ENCODE measurements around the gene TYK2.
"Not testable (repeated sequence)": the region's sequence is repeated elsewhere in the genome, so short reads cannot be mapped to it uniquely, and the experiment has no call there.

Gene TYK2

DNA sequence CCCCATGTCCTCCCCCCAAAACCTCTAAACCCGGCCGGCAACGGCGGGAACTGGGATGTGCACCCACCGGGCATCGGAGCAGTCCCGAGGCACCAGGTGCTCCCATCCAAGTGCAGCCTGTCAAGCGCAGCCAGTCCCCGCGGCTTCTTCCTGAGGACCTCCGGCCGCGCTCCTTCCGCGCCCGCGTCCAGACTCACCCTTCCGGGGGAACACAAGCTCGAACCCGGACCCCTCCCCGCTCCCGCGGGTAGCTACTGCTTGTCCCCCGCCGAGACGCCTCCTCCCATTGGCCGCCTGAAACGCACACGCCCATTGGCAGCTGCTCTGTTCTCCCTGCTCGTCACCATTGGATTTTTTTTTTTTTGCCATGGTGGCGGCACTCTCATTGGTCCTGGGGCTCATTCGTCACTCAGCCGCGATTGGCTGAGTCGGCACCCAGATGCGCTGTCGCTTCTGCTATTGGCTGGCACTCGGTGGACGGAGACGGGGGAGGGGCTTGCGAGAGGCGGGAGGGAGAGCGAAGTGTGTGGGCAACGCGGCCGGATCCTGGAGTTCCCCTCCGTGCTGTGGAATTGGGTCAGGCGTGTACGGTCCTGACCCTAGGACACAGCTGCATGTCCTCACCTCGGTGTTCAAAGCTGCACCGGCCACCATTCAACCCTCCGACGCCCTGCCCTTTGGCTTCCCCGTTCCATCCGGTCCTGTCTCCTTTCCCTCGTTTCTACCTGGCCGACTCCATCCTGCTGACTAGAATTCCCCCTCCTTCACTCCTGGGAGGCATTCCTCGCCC lies at the start of gene TYK2:
TYK2 (minus strand) TSS at position 260 of the 790 bp plus-strand sequence. CDS start 2,166 bp downstream, outside the sequence.
- DNase-seq (ENCODE audit: low read depth), result peak; percentile 99

DNA sequence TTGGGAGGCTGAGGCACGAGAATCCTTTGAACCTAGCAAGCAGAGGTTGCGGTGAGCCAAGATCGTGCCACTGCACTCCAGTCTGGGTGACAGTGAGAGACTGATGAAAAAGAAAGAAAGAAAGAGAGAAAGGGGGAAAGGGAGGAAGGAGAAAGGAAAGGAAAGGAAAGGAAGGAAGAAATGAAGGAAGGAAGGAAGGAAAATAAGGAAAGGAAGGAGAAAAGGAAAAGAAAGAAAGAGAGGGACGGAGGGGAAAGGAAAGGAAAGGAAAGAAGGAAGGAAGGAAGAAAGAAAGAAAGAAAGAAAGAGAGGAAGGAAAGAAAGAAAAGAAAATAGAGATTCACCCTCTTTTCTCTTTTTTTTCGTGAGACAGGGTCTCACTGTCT lies 48.6 kb upstream of the TYK2 start:
- no peak for DNase-seq (ENCODE audit: low read depth)

DNA sequence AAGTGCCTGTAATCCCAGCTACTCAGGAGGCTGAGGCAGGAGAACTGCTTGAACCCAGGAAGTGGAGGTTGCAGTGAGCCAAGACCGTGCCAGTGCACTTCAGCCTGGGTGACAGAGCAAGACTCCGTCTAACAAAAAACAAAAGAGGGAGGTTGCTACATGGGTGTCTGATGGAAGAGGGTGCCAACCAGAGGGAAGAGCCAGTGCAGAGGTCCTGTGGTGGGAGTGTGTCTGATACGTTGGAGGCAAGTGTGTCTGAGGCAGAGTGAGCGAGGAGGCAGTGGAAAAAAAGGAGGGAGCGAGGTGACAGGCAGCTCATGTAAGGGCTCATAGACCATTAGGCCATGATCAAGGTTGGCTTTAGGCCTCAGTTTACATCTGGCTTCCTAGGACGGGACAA lies 46.8 kb upstream of the TYK2 start:
- no peak for DNase-seq (ENCODE audit: low read depth)

DNA sequence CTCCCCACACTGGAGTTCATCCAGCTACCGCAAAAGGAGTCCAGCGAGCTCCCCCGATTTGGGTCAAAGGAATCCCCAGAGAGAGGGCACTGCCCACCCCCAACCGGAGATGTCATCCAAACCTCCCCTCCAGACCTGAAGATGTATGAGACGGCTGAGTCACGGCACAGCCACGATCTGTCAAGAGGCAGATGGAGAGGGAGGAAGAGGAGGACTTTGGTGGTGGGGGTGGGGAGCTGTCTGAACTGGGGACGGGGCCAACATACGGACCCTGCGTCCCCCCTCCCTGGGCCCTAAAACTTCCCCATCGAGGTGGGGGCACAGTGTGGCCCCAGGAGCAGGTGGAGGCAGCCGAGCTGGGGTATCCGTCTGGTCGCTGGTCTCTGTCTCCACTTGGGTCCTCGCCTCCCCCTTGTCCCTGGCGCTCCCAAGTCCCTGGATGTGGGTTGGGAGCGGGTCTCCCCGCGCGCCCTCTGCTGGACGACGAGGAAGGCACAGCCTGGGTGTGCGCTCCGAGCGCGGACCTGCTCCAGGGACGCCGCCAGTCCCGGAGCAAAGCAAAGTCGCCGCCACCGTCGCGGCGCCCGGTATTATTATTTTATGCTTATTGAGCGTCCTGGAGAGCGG lies 43.8 kb upstream of the TYK2 start:
- DNase-seq (ENCODE audit: low read depth), result no peak

DNA sequence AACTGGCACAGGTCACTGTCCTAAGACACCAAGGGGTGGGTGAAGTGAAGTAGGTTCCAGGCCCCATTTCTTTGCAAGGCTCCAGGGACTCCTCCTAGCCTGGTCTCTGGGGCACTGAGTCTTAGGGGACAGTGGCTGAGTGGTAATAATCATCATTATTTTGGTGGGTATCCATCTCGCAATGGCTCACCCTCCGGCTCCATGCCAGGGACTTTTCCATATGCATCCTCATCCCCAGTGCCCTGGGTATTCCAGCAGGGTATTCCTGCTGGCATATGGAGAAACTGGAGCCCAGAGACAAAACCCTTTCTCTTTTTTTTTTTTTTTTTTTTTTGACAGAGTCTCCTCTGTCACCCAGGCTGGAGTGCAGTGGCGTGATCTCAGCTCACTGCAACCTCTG lies 42.5 kb upstream of the TYK2 start:
- DNase-seq (ENCODE audit: low read depth), result no peak

DNA sequence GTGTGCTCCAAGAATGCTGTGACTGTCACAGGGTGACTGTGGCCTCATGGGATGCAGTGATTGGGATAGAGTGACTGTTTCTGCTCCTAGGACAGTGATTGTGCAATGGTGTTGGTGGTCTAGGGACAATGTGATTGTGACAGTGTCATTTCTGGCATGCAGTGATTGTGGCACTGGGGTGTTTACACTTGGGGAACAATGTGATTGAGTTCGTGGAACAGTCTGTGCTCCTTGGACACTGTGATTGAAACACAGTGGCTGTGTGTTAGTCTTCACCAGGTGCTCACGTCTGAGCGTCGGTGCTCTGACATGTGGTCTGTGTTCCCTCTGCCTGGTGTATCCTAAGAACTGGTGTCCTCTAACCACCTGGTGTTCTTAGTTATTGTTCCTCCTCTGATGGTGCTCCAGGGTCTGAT lies 41.7 kb upstream of the TYK2 start:
- no peak for DNase-seq (ENCODE audit: low read depth)

DNA sequence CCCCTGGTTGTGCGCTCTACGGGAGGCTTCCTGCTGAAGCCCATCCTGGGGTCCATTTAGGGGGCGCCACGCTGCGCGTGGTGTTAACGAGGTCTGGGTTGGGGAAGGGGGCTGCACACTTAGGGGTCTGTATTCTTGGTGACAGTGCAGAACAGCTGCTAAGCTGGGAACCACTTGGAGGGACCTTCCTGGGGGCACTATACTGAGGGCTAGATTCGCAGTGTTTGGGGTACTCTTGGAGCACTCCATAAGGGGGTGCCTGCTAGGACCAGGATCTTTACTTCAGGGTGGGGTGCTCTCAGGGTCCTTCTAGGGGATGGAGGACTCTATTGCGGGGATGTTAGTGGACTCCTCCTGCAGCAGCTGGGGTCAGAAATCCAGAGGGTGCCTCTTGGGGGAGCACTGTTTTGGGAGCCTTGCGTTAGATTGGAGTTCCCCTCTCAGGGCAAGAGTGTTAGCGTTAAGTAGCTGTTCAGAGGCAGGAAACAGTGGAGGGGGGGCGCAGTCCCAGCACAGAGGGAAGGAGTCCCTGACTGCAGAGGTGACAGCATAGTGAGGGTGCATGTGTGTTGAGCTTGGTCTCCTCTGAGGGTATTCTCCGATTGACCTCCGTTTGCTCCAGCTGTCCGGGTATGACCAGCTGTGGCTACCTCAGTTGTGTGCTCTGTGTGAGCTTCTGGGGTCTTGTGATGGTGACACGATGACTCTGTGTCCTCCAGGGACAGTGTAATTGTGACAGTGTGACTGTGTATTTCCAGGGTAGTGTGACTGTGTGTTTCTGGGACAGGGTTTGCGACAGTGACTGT lies 41.1 kb upstream of the TYK2 start:
- DNase-seq (ENCODE audit: low read depth), result no peak

DNA sequence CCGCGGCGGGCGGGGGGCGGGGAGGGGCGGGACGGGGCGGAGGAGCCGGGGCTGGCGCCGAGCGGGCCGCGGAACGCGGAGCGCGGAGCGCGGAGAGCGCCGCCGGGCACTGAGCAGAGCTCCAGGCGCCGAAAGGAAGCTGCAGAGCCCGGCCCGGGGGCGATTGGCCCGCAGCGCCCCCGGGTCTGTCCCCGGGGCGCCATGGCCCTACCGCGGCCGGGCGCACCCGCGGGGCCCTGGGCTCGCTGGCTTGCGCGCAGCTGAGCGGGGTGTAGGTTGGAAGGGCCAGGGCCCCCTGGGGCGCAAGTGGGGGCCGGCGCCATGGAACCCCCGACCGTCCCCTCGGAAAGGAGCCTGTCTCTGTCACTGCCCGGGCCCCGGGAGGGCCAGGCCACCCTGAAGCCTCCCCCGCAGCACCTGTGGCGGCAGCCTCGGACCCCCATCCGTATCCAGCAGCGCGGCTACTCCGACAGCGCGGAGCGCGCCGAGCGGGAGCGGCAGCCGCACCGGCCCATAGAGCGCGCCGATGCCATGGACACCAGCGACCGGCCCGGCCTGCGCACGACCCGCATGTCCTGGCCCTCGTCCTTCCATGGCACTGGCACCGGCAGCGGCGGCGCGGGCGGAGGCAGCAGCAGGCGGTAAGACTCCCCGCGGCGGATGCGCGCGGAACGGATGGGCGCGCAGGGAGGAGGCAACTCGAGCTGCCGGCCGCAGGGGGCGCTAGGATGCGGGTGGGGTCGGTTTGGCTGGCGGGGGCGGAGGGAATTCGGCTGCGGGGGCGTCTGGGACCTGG lies 40.3 kb upstream of the TYK2 start, which contains the start of gene PDE4A:
PDE4A (plus strand) TSS at position 95 of the 796 bp plus-strand sequence; CDS start at position 322, 227 bp downstream.
- no peak for DNase-seq (ENCODE audit: low read depth)

DNA sequence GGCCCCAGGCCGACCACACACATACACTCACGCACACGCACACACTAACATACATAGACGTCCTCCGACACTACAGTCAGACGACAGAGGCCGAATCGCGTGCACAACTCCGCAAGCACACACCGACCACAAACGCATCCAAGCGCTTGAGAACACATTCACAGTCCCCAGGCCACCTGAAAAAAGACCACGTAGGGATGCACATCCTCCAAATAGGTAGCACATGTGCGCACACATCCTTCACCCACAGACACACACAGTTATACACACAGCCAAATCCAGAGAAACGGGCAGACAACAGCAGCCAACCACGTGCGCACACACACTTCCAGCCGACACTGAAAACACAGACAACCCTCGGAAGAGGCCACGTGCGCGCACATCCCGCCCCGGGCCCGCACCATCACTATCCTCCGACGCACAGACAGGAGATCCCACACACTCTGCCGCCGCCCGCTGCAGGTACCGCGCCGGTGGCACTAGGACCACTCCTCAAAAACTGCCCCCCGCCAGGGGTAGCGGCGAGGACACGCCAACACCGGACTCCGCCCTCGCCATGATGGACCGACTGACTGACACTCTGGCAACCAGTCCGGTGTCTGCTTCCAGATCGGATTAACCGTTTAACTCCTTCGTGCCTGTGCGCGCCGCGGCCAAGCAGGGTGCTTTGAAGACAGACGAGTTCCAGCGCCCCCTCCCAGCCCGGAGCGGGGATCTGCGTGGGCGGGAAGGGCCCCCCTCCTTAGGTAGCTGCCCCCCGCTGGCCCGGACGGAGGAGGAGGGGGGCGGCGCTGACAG lies 39.5 kb upstream of the TYK2 start:
- DNase-seq (ENCODE audit: low read depth), result peak; percentile 93

DNA sequence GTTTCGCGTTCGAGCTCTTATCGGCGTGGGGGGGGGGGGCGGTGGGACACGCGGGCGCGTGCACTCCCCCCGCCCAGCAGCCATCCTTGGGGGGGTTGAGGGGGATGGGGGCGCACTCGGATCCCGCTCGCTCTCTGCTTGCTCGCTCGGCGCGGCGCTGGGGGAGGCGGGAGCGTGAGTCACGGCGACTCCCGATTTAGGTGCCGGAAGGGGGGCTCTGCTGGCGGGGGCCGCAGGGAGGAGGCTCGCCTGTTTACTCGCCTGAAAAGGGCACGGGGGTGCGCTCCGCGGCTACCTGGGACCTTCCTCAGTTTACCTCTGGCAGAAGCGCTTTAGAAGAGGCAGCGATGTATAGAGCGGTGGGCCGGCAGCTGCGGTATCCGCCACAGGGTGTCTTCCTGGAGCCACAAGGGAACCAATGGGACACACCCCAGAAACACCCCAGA lies 38.9 kb upstream of the TYK2 start:
- no peak for DNase-seq (ENCODE audit: low read depth)

DNA sequence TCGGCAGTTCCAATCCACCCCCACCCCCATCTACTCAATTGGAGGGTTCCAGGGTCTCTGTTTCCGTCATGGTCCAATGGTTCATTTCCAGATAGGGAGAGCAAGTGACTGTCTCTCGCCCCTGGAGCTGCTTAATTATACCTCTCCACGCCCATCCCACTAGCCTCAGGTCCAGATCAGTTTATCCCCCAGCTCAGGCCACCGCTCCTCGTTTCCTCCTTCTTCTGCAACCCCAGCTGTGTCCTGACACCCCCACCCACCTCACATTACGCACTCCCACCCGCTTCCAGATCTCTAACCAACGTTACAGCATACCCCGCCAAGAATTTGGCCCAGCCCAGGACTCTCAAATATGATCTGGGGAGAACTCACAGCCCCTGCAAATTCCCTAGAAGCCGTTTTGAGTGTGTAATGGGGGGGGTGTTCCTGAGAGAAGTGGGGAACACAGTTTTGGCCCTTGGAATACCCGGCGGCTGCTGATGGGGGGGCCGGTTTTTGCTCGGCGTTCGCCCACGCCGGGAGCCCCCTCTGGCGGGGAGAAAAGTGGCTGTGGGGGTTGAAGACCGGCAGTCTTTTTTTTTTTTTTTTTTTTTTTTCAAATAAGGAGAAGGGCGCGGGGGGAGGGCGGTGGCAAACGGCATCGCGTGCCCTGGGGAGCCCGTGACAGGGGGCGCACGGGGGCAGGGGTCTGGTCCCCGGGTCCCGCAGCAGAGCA lies 38.3 kb upstream of the TYK2 start:
- no peak for DNase-seq (ENCODE audit: low read depth)

DNA sequence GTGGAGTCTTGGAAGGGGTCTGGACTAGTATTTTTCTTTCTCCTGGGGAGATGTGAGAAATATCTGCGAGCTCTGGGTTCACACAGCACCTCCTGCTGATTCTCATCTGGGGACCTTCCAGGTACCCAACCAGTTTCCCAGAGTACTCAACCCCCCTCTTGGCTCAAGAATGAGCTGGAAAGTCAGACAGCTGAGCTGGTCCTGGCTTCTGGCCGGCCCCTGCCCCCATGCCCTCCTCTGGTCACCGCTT lies 37.8 kb upstream of the TYK2 start:
- no peak for DNase-seq (ENCODE audit: low read depth)

DNA sequence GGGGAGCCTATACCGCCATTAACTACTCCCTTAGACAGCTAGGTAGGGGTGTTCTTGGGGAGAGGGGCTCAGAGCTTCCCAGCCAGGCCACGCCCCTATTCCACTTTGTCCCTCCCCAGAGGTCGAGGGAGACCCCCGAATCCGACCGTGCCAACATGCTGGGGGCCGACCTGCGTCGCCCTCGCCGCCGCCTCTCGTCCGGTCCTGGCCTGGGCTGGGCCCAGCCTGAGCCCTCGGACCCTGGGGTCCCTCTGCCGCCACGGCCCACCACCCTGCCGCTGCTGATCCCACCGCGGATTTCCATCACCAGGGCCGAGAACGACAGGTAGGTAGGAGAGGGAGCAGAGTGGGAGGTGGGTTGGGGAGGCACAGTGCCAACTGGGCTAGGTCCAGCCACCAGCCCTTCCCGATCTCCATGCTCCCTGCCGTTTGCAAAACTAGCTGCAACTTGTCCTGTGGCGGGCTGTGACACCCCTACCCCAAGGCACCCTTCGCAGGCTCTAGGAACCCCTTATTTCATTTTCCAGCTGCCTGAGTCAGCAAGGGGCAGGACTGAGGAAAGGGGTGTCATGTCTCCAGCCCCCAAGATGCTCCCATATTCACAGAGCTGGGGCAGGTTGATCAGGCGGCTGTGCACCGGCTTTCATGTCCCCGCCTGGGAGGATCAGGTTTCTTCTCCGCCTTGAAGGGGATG lies 37.3 kb upstream of the TYK2 start:
- DNase-seq (ENCODE audit: low read depth), result no peak

DNA sequence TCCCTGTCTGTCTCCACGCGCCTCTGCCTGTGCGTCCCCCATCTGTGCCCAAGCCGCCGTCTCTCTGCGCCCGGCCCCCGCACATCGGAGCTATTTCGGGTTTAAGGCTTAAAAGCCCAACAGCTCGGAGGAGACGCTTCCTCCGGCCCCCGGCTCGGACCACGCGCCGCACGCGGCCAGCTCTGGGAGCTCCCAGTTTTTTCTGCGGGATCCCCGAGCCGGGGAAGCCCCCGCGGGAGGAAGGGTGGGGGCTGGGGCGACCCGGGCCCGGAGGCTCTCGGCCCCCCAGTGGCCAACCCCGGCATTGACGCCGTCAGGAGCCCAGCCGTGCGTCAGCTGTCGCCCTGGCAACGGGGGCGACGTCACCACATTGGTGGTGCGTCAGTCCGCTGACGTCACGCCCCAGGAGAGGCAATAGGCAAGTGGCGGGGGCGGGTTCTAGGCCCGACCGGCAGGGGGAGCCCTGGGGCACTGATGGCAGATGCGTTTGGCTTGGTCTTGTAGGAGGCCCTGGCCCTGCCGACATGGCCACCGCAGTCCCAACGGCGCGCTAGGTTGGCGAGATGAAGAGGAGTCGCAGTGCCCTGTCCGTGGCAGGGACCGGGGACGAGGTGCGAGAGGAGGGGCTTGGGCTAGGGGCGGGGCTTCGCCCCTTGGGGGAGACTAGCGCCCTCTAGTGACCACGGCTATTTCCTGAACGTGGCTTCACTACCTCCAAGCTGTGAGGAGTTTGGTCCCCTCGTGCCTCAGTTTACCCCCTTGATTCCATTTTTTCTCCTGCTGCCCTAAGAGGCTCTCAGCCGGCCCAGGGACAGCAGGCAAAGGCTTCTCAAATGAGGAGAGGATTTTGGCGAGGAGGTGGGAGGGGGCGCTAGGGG lies 36.2 kb upstream of the TYK2 start:
- peak; percentile 87 for DNase-seq (ENCODE audit: low read depth)

DNA sequence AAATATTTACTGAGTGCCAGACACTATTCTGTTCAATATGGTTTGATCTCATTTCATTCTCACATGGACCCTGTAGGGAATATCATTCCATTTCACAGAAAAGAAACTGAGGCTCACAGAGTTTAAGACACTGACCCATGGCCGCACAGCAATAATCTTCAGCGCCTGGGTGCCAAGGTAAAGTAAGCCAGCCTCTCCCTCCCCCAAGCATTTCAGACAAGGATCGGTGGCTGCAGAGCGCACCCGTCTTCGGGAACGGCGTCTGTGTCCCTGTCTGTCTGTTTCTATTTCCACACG lies 35.7 kb upstream of the TYK2 start:
- DNase-seq (ENCODE audit: low read depth), result no peak

DNA sequence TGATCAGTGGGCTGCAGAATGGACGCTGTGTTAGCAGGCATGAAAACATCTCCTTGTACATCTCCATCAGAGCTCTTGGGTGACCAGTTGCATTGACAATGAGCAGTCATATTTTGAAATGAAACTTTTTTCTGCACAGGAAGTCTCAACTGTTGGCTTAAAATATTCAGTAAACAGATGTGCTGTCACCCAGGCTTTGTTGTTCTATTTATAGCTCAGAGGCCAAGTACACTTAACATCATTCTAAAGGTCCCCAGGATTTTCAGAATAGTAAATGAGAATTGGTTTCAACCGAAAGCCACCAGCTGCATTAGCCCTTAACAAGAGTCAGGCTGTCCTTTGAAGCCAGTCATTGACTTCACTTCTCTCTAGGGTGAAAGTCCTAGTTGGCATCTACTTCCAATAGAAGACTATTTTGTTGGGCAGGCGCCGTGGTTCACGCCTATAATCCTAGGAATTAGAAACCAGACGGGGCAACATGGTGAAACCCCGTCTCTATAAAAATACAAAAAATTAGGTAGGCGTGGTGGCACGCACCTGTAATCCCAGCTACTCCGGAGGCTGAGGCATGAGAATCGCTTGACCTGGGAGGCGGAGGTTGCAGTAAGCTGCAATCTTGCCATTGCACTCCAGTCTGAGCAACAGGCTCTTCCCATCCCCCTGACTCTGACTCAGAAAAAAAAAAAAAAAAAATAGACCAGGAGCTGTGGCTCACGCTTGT lies 32.0 kb upstream of the TYK2 start:
- no peak for DNase-seq (ENCODE audit: low read depth)

DNA sequence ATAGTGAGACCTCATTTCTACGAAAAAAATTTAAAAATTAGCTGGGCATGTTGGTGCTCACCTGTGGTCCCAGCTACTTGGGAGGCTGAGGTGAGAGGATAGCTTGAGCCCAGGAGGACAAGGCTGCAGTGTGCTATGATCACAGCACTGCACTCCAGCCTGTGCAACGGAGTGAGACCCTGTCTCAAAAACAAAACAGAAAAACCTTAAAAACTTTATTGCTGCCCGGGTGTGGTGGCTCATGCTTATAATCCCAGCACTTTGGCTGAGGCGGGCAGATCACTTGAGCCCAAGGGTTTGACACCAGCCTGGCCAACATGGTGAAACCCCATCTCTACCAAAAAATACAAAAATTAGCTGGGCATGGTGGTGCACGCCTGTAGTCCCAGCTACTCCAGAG lies 30.9 kb upstream of the TYK2 start:
- DNase-seq (ENCODE audit: low read depth), result not testable (repeated sequence)

DNA sequence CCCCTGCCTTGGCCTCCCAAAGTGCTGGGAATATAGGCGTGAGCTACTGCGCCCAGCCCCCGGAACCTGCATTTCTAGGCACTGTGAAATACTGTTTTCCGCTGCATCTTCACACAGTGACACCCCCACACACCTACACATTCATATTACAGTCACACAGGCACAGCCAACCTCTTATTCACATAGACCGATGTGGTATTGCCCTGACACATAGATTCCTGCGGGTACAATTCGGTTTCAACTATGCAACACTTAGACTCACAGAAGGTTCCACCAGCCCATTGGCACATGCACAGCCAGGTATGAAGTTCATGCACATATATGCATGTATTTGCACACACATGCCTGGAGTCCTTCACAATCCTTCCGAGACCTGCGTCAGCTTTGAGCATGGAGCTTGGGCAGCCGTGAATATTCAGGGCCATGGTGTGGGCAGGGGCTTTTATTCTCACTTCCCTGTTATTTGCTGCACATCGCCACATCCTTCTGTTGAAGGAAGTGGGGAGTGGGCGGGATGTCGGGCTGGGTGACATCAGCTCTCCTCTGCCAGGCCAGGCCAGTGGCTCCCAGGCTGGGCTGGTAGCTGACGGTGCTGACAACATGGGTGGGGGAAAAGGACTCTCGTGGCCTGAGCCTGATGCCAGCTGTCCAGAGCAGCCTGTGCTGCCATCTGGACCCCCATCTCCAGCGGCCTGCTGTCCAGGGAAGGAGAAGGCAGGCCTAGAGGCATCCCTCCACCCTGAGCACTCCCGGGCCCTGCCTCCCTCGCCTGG lies 28.3 kb upstream of the TYK2 start:
- no peak for DNase-seq (ENCODE audit: low read depth)
